BLaER1 (cell line): ENCODE results near the gene OR10W1.

Source experiments
- H3K27ac ChIP-seq: shearing (Covaris generic); formaldehyde crosslinking; 2 replicates; pipeline ENCODE4 v1.8.1; 2022
- H3K27me3 ChIP-seq: shearing (Covaris generic); formaldehyde crosslinking; 2 replicates; pipeline ENCODE4 v1.8.1; 2022
- H3K36me3 ChIP-seq: shearing (Covaris generic); formaldehyde crosslinking; 2 replicates; pipeline ENCODE4 v1.8.1; 2022
- H3K4me1 ChIP-seq: shearing (Covaris generic); formaldehyde crosslinking; 2 replicates; pipeline ENCODE4 v1.8.1; 2022
- H3K4me2 ChIP-seq: shearing (Covaris generic); formaldehyde crosslinking; 2 replicates; pipeline ENCODE4 v1.8.1; 2022
- H3K4me3 ChIP-seq: shearing (Covaris generic); formaldehyde crosslinking; 2 replicates; pipeline ENCODE4 v1.8.1; 2022
- H3K9ac ChIP-seq: shearing (Covaris generic); formaldehyde crosslinking; 2 replicates; pipeline ENCODE4 v1.8.1; 2022
- H3K9me3 ChIP-seq: shearing (Covaris generic); formaldehyde crosslinking; 2 replicates; pipeline ENCODE4 v1.8.1; 2022
- H4K20me1 ChIP-seq: shearing (Covaris generic); formaldehyde crosslinking; 2 replicates; pipeline ENCODE4 v1.8.1; 2022
- Cebpa-rat ChIP-seq: shearing (Covaris generic); IDR thresholded peaks from 2 replicates; pipeline ENCODE4 v1.8.1; 2022

OR10W1 gene

DNA sequence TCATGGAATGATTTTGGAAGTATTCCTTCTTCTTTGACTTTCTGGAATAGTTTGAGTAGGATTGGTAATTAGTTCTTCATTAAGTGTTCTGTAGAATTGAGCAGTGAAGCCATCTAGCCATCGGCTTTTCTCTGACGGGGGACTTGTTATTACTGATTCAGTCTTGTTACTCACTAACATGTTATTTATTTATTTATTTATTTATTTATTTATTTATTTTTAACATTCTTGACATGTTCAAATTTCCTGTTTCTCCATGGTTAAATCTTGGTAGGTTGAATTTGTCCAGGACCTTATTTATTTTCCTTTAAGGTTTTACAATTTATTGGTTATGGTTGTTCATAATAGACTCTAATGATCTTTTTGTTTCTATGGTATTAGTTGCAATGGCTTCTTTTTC is 24.1 kb downstream of the OR10W1 start:
- no peak overlapping the region for H3K4me2 ChIP-seq
- H3K9me3 ChIP-seq, result no peaks in the 10 kb centered on the region
- no peak overlapping the region for H3K9ac ChIP-seq
- no peaks in the 10 kb centered on the region for H3K27me3 ChIP-seq
- no peak for TF ChIP-seq Cebpa-rat
- H3K4me1 ChIP-seq, result no peaks in the 10 kb centered on the region
- no peak overlapping the region for H3K27ac ChIP-seq
- no peaks in the 10 kb centered on the region for H3K36me3 ChIP-seq
- no peaks in the 10 kb centered on the region for H4K20me1 ChIP-seq
- no peak overlapping the region for H3K4me3 ChIP-seq

DNA sequence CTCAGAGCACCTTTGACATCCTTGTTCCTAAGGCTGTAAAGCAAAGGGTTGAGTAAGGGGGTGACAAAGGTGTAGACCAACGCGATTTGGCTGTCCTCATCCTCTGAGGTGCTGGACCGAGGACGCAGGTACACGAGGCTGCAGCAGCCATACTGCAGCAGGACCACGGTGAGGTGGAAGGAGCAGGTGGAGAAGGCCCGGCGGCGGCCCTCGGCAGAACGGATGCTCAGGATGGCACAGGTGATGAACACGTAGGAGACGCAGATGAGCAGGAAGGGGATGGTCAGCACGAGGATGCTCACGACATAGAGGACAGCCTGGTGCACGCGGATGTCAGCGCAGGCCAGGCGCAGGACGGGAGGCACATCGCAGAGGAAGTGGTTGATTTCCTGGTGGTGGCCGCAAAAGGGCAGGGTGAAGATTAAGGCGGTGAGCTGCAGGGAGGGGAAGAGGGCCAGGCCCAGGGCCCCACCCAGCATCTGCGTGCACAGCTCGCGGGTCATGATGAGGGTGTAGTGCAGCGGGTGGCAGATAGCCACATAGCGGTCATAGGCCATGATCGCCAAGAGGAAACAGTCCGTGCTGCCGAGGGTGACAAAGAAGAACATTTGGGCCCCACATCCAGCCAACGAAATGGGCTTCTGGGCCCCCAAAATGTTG is 40.0 kb downstream of the OR10W1 start:
- H3K4me3 ChIP-seq, result no peak overlapping the region
- no peak overlapping the region for H3K4me2 ChIP-seq

DNA sequence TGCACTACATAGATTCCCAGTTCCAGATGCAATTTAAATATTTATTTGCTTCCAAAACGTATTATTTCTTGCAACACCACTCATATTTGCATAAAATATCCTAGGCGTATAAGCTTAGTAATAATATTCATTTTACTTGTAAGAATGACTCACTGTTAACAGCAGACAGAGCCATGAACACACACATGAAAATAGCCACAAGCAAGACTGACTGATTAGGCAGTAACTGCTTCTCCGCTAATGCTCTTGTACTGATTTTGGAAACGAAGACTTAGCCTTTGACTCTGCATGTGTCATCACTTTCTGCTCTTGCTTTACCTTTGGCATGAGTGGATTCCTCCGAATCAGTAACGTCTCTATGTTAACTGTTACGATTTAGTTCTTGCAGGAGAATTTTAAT is 45.3 kb downstream of the OR10W1 start:
- H3K4me2 ChIP-seq, result no peak overlapping the region
- H3K9ac ChIP-seq, result no peak overlapping the region
- H3K9me3 ChIP-seq, result no peaks in the 10 kb centered on the region
- TF ChIP-seq Cebpa-rat, result no peak
- H3K36me3 ChIP-seq, result no peaks in the 10 kb centered on the region
- H3K27me3 ChIP-seq, result no peaks in the 10 kb centered on the region
- H4K20me1 ChIP-seq, result no peaks in the 10 kb centered on the region
- no peak overlapping the region for H3K4me3 ChIP-seq
- H3K4me1 ChIP-seq, result no peaks in the 10 kb centered on the region
- H3K27ac ChIP-seq, result no peak overlapping the region

More for the DNA sequence above, 40.0 kb downstream of the OR10W1 start:
- H3K36me3 ChIP-seq, result no peaks in the 10 kb centered on the region
- H4K20me1 ChIP-seq, result no peaks in the 10 kb centered on the region
- H3K4me1 ChIP-seq, result no peaks in the 10 kb centered on the region
- H3K27me3 ChIP-seq, result no peaks in the 10 kb centered on the region
- H3K9me3 ChIP-seq, result no peaks in the 10 kb centered on the region; the same call in 1 of the 2 replicates
- no peak for TF ChIP-seq Cebpa-rat
- H3K27ac ChIP-seq, result no peak overlapping the region
- no peak overlapping the region for H3K9ac ChIP-seq
